SK-N-MC (cell line): ENCODE measurements around the gene FAM229A.

ENCODE experiments used
- EZH2 ChIP-seq: fragments of 200-600 bp; sonication (generic); IDR thresholded peaks from one replicate; pipeline ENCODE4 v1.6.1; 2017; ENCODE audit warnings: antibody characterized with exemption
- POLR2AphosphoS5 ChIP-seq: IDR thresholded peaks from 2 replicates; pipeline ENCODE4 v1.6.1; 2012; ENCODE audit warnings: mild to moderate bottlenecking, low read depth, low read length, borderline replicate concordance

GRCh38 chr1:32334864-32335534 is 27.3 kb downstream of the FAM229A start:
- TF ChIP-seq EZH2 (no peak), POLR2AphosphoS5 (no peak; the same call in 1 of the 2 replicates)
